AG04449 (cell line): ENCODE data around the gene SCD5.

Source experiments
- CTCF ChIA-PET: fragments of 350-600 bp; formaldehyde crosslinking; extraction: SDS; loops from one replicate; lab custom pipeline; 2021; ENCODE audit warnings: antibody characterized with exemption; lab: Yijun Ruan, JAX
- POLR2A ChIA-PET: fragments of 400-600, 350-600 bp; formaldehyde crosslinking; extraction: SDS; loops from one replicate; lab custom pipeline; 2020; ENCODE audit warnings: antibody characterized with exemption, inconsistent platforms; lab: Yijun Ruan, JAX
- DNase-seq: peaks from one replicate; pipeline ENCODE4 v3.0.0-alpha.2; 2010; ENCODE audit warnings: low read depth, low spot score
- H3K4me3 ChIP-seq: 2 replicates; pipeline ENCODE4 v1.5.1; 2011; ENCODE audit warnings: low read depth, mild to moderate bottlenecking, control low read depth, low read length
- CTCF ChIP-seq: IDR thresholded peaks from one replicate; pipeline ENCODE4 v1.5.1; 2011; ENCODE audit warnings: mild to moderate bottlenecking, moderate library complexity, low read length, control low read depth, inconsistent platforms; ENCODE audit not compliant: insufficient read depth; ENCODE audit errors: missing control alignments

SCD5 gene

GRCh38 chr4:82708982-82709381 lies 89.6 kb downstream of the SCD5 start:
- H3K4me3 ChIP-seq = no peak overlapping the region
- ChIA-PET CTCF (interaction anchor here (1.4 to 1.9 kb wide), 2 partner anchors 21 to 95 kb away, joined by 4 to 5 read pairs; no protein-coding TSS in a partner anchor), POLR2A (no interaction called here)
- TF ChIP-seq CTCF = no peak
- no peak for DNase-seq

- TF ChIP-seq CTCF = no peak
- ChIA-PET CTCF (interaction anchor here (1.3 to 2.1 kb wide), 2 partner anchors 15 to 36 kb away, joined by 3 to 9 read pairs; no protein-coding TSS in a partner anchor), POLR2A (no interaction called here)
- no peak for DNase-seq
- H3K4me3 ChIP-seq = no peak overlapping the region
These were observed 92.1 kb downstream of the SCD5 start for GRCh38 chr4:82706349-82707000.

- TF ChIP-seq CTCF = no peak
- no peak for DNase-seq
- ChIA-PET CTCF (interaction anchor here (0.6 to 2.1 kb wide), 3 partner anchors 16 to 144 kb away, joined by 3 to 9 read pairs (median 3); no protein-coding TSS in a partner anchor), POLR2A (no interaction called here)
- no peak overlapping the region for H3K4me3 ChIP-seq
These were observed 92.7 kb downstream of the SCD5 start for GRCh38 chr4:82705928-82706300.

- TF ChIP-seq CTCF = no peak
- POLR2A ChIA-PET = no interaction called here
- no peak overlapping the region for H3K4me3 ChIP-seq
- CTCF ChIA-PET = interaction anchor here (0.6 to 2.1 kb wide), 3 partner anchors 16 to 143 kb away, joined by 3 to 9 read pairs (median 3); no protein-coding TSS in a partner anchor
- no peak for DNase-seq
These were observed 93.2 kb downstream of the SCD5 start for GRCh38 chr4:82705169-82705927.

GRCh38 chr4:82704156-82704555 lies 94.4 kb downstream of the SCD5 start:
- ChIA-PET POLR2A (no interaction called here), CTCF (interaction anchor here (1.0 to 1.5 kb wide), 3 partner anchors 9 to 275 kb away, joined by 3 to 11 read pairs (median 5); no protein-coding TSS in a partner anchor)
- H3K4me3 ChIP-seq = no peak overlapping the region
- no peak for TF ChIP-seq CTCF
- no peak for DNase-seq

- no peak overlapping the region for H3K4me3 ChIP-seq
- POLR2A ChIA-PET = no interaction called here
- CTCF ChIA-PET = no interaction called here
- no peak for TF ChIP-seq CTCF
- DNase-seq = no peak
These were observed 100.2 kb downstream of the SCD5 start for GRCh38 chr4:82698412-82698811.
